Ishikawa (cell line): ENCODE measurements around the gene STK11IP.

Experiments
- CEBPB ChIP-seq: IDR thresholded peaks from 2 replicates; pipeline ENCODE4 v1.6.1; 2012
- CREB1 ChIP-seq: IDR thresholded peaks from 2 replicates; pipeline ENCODE4 v1.6.1; 2012; ENCODE audit warnings: low read depth
- EGR1 ChIP-seq: IDR thresholded peaks from 2 replicates; pipeline ENCODE4 v1.6.1; 2012
- EP300 ChIP-seq: IDR thresholded peaks from 2 replicates; pipeline ENCODE4 v1.6.1; 2012; ENCODE audit warnings: borderline replicate concordance
- FOXM1 ChIP-seq: IDR thresholded peaks from 2 replicates; pipeline ENCODE4 v1.6.1; 2012; ENCODE audit warnings: low read depth, borderline replicate concordance
- NFIC ChIP-seq: IDR thresholded peaks from 2 replicates; pipeline ENCODE4 v1.6.1; 2012
- RAD21 ChIP-seq: IDR thresholded peaks from 2 replicates; pipeline ENCODE4 v1.6.1; 2012; ENCODE audit warnings: low read depth
- REST ChIP-seq: IDR thresholded peaks from 2 replicates; pipeline ENCODE4 v1.6.1; 2012; ENCODE audit warnings: low read depth, mild to moderate bottlenecking
- TAF1 ChIP-seq: IDR thresholded peaks from 2 replicates; pipeline ENCODE4 v1.6.1; 2012; ENCODE audit warnings: low read depth, mild to moderate bottlenecking
- TCF12 ChIP-seq: IDR thresholded peaks from 2 replicates; pipeline ENCODE4 v1.6.1; 2012; ENCODE audit warnings: low read depth
- TEAD4 ChIP-seq: IDR thresholded peaks from 2 replicates; pipeline ENCODE4 v1.6.1; 2012
- USF1 ChIP-seq: IDR thresholded peaks from 2 replicates; pipeline ENCODE4 v1.6.1; 2012
- YY1 ChIP-seq: IDR thresholded peaks from 2 replicates; pipeline ENCODE4 v1.6.1; 2012; ENCODE audit warnings: low read depth
- ZBTB7A ChIP-seq: IDR thresholded peaks from 2 replicates; pipeline ENCODE4 v1.6.1; 2012; ENCODE audit warnings: low read depth
- TF ChIP-seq, protein P1 (sequence below): IDR thresholded peaks from 2 replicates; pipeline ENCODE4 v1.6.1; 2012

The STK11IP gene

GRCh38 chr2:219573166-219573565 is 24.5 kb upstream of the STK11IP start:
- TF ChIP-seq EGR1 (no peak), FOXM1 (no peak), NFIC (no peak), TCF12 (no peak), CREB1 (no peak), EP300 (no peak), ZBTB7A (no peak), USF1 (no peak)

GRCh38 chr2:219574484-219575311 is 23.0 kb upstream of the STK11IP start:
- TF ChIP-seq FOXM1 (no peak), ZBTB7A (no peak)

DNA sequence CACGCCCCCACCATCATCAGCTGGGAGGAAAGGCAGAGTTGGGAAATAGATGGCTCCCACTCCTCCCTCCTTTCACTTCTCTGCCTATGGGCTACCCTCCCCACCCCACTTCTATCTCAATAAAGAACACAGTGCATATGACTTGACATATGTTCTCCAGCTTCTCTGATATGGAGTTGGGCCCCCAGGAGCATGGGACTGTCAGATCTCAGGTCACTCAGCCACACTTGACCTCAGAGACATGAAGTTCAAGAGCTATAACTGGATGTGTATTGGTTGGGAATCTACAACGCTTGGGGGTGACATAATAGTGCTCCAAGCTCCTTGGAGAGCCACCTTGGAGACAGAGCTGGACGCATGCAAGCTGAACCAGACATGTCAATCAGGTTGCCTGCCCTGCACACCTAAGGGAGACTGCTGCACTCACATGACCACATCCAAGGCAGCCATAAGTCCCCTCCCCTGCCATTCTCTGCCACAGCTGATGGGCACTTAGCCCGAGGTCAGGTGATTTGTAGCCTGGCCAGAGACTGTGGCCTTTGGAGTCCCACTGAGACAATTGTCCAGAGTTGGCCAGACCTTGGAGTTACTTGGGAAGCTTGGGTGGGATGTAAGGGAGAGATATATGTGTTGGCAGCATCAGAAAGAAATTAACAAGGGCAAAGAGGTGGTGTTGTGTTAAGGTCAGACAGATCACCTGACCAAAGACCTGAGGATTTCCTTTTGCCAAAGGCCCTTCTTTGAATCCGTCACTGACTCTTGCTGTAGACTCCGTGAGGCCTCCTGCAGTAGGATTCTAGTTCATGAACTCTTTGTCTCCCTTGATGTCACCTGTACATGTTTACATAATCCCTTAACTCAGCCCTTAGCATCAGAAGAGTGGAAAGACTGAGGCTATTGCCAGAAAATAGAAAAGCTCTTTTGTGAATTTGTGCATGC is 21.8 kb upstream of the STK11IP start:
- TF ChIP-seq, protein P1, sequence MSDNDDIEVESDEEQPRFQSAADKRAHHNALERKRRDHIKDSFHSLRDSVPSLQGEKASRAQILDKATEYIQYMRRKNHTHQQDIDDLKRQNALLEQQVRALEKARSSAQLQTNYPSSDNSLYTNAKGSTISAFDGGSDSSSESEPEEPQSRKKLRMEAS: no peak
- TF ChIP-seq FOXM1: no peak
- TF ChIP-seq EP300: no peak
- no peak for TF ChIP-seq RAD21
- TF ChIP-seq USF1: no peak; the same call in 1 of the 2 replicates
- no peak for TF ChIP-seq TEAD4
- no peak for TF ChIP-seq EGR1
- no peak for TF ChIP-seq ZBTB7A
- no peak for TF ChIP-seq TAF1
- no peak for TF ChIP-seq CEBPB
- no peak for TF ChIP-seq CREB1
- TF ChIP-seq YY1: no peak
- TF ChIP-seq TCF12: no peak
- TF ChIP-seq NFIC: no peak
- TF ChIP-seq REST: no peak

DNA sequence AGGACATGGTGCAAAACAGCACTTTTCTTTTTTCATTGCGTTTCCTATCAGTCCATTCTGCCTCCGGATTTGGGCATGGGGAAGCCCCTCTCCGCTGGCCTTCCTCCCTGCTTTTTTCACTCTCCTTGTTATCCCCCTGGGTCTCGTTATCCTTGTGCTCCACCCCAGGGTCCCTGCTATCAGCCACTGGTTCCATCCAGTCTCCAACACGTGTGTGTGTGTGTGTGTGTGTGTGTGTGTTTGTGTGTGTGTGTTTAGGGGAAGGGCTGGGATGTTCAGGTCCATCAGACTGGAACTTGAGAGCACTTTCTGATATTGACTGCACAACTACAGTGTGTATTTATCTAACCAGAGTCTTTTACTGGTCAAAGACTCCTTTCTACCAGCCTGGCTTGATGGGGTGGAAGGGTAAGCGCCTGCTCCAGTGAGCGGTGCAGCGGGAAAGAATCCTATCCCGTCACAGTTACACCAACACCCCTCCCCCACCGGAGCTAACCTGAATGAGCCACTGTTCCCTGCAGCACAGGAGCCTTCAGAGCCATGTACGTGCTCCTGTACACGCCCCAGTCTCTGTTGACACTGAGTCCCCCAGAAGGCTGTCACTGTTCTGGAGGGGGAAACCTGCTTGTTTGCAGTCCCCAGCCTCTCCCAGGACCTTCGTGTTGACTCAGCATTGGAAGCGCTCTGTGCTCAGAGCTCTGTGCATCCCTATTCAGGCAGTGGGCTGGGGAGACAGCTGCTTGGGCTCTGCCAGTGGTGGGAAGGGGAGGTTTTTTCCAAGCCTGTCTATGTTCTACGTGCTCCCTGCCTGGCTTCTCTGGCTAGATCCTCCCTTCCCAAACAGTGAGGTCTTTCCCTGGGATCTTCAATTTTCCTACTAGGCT is 20.9 kb upstream of the STK11IP start:
- no peak for TF ChIP-seq CREB1
- no peak for TF ChIP-seq EGR1
- TF ChIP-seq NFIC: no peak
- TF ChIP-seq USF1: no peak
- no peak for TF ChIP-seq FOXM1
- no peak for TF ChIP-seq EP300
- TF ChIP-seq, protein P1: no peak
- TF ChIP-seq TEAD4: no peak
- no peak for TF ChIP-seq CEBPB

GRCh38 chr2:219578811-219579613 is 18.6 kb upstream of the STK11IP start:
- TF ChIP-seq CEBPB: no peak
- no peak for TF ChIP-seq TEAD4
- TF ChIP-seq FOXM1: no peak
- TF ChIP-seq EP300: no peak
- TF ChIP-seq RAD21: no peak
- TF ChIP-seq YY1: no peak
- TF ChIP-seq, protein P1: no peak
- TF ChIP-seq ZBTB7A: no peak
- TF ChIP-seq REST: no peak
- TF ChIP-seq NFIC: no peak
- no peak for TF ChIP-seq EGR1
- no peak for TF ChIP-seq TCF12
